Measurements from ENCODE around the gene SIKE1. TPM values are rescaled to one million over a fixed set of nuclear protein-coding genes. Genes with fewer than 3 reads are reported as not detected.
"Not testable (repeated sequence)": the region's sequence is repeated elsewhere in the genome, so short reads cannot be mapped to it uniquely, and the experiment has no call there.

Gene SIKE1
- polyA plus RNA-seq, 12 donors = 18.9 to 39.7 (median 33.4) TPM; not detected in 1

DNA sequence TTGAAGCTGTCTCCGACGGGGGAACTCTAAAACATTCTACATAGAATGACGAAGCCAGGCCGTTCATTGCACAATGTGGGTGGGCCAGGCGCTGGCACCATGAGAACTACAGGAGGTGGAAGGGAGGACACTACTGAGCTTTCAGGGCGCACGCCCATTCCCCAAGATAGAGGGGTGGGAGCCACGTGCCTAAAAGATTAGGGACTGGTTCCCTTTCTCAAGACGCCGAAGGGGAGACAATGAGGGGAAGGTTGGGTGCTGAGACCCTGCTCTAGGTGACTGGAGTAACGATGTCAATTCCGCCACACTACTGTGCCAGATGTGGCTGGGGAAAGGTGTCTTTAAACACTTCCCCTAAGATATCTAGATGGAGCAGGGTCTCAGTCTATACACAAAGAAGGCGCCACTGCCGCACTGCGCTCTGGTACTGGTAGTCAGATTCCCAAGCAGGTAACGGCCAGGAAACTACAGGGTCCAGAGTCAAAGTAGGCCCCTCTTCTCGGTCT, 23.5 kb downstream of the SIKE1 start:
- DNase-seq = no peak

DNA sequence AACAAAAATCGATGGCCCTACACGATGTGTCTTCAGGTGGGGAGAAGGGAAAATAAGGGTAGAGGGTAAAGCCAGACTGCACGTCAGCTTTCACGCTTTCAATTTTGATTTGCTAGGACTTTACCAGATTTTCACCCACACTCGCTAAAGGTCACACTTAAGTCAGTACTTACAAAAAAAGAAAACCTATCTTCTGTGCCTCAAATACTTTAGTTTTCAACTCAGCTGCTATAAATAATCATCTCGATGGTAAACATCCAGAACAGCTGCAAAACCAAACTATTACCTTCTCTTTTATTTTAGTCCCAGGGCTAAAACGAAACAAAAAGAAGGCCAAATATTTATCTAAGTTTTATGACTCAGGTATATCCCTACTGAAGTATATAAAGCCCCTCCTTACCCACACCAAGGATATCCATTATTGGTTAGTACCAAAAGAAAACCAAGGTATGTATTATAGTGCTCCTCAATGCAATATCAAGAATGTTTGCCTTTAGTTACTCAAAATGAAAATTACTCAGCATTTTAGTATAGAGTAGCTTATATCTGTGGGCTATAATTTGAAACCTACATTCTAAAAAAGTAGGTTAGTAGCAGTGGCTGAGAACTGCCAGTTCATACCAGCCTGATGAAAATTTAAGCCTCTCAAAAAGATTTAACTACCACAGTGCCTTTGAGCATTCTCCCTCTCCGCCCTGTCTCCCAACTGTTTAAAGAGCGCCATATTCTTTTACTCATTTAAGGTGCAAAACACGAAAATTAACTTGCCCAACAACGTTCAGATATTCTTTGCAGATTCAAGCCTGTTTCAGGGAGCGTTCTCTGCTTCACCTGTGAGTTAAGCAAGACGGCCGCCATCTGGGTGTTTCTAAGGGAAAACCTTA, 24.2 kb downstream of the SIKE1 start:
- DNase-seq = no peak

DNA sequence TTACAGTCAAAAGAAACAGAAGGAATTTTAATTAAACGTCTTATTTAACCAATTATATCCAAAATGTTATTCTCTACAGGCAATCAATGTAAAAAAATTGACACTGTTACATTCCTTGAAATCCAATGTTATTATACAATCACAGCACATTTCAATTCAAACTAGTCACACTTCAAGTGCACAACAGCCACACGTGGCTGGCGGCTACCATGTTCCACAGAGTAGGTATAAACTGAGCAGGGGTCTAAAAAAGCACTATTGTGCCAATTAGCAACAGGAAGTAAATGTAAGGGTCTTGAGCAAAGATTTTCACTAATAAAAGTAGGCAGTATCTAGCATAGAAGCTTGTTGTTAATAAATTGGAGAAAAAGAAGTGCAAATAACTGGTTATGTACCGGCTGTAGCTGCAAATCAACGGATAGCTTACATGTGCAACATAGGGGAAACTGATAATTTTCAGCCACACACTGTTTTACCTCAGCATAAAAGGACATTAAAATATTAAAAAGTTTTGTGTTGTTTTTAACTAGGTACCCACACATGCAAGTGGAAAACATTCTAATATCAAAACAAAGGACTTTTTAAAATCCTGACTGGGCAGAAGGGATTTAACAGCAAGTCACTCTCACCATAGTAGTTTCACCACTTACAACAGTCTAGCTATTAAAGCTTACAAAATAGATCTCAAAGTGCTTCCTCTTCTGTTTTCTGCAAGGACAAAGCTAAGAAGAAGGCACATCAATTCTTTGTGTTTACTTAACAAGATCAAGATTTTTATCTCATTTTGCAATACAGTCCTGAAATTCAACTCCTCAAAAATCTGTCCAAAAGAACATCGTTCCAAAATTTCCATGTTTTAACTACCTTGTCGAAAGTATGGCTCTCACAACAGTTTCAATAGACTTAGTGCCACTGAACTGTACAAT, 25.2 kb downstream of the SIKE1 start:
- DNase-seq = no peak

DNA sequence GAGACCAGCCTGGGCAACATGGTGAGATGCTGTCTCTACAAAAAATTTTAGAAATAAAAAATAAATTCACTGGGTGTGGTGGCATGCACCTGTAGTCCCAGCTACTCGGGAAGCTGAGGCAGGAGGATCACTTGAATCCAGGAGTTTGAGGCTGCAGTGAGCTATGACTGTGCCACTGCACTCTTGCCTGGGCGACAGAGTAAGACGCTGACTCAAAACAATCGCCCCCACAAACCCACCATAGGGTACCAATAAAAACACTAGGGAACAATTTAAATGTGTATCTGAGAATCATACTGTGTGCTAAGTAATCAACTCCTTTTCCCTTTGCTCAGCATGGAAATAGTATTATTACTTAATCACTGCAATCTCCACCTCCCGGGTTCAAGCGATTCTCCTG, 26.8 kb downstream of the SIKE1 start:
- not testable (repeated sequence) for DNase-seq

DNA sequence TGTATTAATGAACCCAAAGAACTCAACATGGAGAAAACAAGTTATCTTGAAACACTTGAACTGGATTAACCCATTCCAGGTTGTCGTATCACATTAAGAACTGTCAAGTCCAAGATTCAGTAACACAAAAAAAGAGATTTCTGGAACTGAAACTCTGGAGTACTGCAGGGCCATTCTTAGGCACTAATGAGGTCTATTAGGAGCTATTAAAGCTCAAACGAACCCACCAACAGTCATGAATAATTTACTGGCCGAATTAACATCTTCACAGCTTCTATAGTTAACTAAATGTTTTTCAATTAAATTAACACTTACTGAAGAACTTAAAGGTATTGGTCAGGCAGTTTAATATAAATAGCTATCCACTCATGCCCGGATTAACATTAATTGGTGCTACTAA, 27.3 kb downstream of the SIKE1 start:
- no peak for DNase-seq

DNA sequence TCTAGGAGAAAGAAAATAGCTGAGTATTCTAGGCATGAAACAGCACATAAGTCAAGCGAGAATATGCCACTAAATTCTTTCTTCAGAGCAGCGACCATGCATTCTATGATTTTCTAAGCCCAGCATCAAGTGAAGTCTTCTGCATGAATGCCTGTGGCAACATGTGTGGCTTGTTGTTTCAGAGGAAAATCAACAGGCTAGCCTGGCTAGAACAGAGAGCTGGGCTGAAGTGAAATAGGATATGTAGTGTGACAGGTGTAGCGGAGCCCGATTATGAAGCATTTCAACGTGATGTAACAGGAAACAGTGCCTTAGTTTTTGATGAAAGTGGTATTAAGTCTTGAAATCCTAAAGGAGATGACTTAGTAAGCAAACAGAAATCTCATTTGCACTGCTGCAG, 29.7 kb downstream of the SIKE1 start:
- DNase-seq = no peak

DNA sequence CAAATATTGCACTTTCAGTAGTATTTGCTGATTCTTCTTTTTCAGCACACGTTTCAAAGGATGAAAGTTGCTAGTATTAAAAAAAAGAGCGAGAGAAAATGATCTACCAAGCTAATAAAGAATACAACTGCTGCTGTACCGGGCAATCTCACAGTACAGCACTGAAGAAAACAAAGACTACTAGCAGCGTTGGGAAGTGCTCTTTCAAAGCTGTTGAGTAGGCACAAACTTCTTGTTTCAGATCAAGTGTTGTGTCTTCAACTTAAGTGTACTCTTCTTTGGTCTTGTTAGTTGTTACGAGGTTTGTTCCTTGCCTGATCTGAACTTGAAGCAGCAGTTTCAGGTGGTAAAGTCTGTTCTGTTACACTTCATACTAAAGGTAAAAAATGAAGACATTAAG, 30.6 kb downstream of the SIKE1 start:
- no peak for DNase-seq

DNA sequence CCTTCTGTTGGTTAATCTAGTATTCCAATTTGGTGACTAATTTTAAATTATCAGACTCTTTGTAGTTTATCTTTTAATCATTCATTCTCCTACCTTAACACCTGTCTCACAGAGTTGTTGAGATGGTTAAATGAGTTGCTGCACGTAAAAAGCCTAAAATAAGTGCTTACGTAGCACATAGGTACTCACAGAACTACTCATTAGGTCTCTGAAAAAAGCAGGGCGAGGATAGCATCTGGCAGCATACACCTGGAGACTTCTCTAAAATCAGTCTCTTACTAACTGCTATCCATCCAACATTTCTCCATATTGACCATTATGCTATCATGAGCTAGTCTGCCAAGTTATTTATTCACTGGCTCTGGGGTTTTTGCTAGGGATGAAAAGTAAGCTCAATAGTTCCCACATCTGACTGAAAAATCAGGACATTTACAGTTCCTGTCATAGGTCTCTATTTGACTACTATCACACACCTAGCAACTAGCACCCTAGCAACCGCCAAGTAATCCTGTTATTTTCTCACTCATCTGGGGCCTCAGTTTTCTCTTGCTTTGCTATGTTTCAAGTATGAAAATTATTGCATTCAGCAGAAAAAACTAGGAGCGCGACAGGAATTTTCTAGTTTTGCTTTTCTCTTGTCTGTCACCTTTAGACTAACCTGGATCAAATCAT, 33.9 kb downstream of the SIKE1 start:
- DNase-seq = no peak

DNA sequence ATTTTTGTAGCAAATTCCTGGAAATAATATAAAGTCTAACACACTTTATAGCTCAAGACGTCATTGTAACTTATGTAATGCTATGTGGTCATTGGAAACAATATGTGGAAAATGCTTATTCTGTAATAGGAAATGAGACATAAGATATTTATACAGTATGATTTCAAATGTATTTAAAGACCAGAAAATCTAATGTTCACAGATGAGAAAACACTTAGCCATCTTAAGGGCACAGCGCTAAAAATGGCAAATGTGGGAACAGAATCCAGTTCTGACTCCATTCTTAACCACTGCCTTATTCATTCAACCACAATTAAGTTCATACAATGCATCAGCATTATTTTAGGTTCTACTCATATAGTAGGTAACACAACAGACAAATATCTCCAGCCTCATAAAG, 35.2 kb downstream of the SIKE1 start:
- DNase-seq = no peak

DNA sequence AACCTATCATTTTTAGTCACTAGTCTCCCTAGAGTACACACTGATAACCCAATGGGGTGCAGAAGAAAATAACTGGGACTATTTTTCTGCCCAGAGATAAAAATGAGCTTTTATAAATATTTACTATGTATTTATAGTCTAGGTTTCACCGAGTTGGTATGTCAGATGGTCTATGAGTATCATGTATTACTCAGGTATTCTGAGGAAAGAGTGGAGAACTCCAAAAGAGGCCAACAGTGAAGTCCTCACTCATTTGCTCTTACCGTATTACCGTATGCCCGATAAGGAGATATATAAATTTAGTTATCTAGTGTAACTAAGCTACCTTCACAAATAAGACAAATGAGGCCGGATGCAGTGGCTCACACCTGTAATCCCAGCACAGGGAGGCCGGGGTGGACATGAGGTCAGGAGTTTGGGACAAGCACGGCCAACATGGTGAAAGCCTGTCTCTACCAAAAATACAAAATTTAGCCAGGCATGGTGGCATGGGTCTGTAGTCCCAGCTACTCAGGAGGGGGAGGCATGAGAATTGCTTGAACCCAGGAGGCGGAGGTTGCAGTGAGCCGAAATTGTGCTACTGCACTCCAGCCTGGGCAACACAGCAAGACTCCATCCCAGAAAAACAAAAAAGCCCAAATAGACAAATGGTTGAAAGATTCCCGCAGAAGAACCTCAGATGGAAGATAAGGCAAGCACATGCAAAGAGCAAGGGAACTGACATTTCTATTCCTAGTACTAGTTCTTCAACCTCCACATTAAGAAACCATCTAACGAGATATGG, 38.3 kb downstream of the SIKE1 start:
- no peak for DNase-seq

DNA sequence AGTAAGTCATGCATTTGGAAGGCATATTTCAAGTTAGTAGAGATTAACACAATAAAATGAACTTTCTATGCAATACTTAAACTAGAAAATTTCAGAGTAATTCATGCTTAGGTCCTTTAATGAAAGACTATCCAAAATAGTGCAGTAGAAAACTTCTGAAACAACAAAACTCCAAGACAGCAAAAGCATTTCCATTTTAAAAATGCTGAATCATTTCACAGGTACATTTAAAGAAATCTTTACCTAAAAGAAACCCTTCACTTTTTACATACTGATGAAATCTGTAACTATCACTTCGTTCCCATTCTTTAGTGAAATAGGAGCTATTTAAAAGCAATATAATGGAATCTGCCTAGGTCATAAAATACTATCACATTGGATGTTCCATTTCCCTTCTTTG, 40.2 kb downstream of the SIKE1 start:
- no peak for DNase-seq

DNA sequence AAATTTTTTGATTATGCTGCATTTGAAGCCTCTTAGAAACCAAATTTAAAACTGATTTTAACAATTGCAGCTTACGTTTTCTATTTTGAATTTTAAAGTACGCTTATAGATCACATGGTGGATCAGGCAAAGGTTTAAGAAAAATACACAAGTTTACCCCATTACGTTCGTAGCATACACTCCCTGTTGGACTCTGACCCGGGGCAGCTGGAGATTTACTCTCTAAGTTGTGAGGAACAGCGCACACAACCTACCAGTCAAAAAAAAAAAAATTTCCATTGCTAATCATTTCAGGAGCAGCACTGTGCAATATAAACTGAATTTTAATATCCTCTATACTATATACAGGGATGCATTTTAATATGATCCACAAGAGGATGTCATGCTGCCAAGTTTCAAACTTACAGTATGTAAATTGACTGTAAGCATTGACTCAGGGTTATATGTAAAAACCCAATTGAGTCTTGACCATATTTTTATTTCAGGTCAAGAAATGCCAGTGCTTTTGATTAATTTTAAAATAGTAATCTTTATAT, 43.1 kb downstream of the SIKE1 start:
- DNase-seq = no peak

DNA sequence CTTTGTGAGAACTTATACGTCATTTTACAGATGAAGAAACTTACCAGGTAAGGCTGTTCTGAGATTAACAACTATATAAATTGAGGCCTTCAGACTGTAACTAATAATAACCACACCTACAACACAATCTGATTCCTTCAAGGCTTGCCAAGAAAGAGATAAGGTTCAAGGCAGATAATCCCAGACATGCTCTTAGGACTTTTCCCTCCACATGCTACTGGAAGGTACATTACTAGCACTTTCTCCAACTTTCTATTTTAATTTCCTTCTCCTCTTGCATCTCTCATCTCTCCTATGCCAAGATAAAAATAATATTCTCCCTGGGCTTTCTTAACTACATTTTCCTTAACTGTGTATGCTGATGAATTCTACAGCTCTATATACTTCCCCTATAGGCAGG, 45.0 kb downstream of the SIKE1 start:
- no peak for DNase-seq

DNA sequence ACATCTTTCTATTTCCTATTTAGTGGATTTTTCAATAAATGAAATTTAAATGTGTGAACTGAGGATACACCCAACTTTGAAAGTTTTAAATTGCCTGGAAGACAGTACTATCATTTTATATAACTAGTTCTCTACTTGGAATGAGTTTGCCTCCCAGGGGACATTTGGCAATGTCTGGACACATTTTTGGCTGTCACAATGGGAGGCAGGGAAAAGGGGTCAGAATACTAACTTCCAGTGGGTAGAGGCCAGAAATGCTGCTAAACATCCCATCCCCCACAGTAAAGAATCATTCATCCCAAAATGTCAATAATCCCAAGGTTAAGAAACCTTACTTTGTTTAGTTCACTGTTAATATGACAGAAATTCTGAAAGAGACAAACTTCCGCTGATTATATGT, 50.7 kb downstream of the SIKE1 start:
- DNase-seq = no peak

DNA sequence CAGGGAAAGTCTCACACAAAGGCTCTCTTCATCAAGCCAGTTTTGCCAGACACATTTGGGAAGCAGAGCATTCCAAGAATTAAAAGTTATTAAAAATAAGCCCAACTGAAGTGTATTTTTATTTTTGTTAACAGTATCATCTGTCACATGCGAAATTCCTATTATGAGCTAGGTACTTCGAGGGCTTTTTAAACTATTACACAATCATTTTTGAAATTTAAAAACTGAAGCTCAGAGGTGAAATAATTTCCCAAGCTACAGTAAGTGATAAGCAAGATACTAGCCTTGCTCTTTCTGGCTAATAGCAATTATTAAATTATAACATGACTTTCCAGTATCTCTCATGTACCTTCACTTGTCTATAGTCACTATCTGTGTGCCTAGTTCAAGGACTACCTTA, 51.9 kb downstream of the SIKE1 start:
- no peak for DNase-seq

DNA sequence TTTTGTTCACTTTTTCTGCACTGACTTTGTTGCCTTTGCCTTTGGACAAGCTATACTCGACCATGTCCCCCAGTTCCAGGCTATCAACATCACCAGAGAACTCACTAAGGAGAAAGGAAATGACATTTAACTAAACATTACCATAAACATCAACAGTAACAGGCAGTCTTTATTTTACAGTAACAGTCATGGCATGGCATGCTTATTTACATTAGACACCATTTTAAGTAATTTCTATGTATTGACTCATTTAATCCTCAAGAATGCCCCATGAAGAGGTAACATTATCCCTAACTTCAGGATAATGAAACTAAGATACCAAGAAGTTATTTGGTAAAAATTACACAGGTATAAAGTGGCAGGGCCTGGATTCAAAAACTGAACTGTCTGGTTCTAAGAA, 55.3 kb downstream of the SIKE1 start:
- no peak for DNase-seq

DNA sequence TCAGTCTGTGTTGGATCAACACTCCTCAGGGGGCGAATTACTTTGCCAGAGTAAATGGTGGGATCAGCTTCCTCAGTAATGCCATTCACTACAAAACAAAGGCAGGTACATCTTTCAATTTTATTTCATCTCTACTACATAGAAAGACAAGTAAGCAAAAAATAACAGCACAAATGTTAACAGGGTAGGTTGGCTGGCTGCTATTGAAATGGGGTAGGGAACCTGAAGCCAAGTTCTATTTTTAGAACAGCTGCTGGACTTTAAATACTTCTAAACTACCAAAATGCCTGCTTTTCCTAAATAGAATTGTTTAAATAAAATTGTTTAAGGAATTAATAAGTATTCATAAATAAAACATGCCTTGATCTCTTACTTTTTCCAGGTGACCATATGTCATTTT, 56.6 kb downstream of the SIKE1 start:
- no peak for DNase-seq

DNA sequence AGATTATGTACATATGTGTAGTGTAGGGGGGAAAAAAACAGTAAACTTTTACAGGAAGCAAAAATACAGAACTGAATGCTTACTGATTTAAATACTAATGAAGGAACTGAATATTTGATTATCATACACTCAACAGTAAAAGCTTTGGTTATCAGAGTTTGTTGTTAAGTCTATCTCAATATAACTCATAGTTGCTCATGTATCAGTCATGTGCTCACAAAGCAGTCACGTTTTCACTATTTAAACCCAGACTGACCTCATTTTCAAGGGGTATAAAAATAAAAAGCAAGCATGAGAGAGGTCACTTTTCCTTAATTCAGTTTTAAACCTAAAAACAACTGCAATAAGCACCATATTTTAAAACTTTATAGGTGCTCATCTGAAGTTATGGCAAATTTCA, 57.0 kb downstream of the SIKE1 start:
- DNase-seq = no peak

DNA sequence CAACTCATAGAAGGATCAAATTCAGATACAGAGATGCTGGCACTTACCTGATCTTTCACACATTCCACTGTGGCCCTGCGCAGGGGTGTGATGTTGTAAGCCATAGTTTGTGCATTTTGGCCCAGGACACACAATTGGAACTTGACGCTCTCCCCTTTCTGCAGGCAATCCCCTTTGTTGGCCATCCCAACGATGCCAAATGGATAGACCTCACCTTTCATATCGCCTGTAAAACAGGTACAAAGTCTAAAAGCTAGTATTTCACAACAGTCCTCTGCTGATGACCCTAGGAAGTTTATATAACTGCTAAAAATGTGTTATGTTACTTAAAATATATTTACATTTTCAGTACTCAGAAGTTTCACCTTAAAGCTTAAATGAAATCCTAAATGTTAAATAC, 60.0 kb downstream of the SIKE1 start:
- no peak for DNase-seq
